ENCODE data around the gene FAM187B. TPM values are rescaled to one million over a fixed set of nuclear protein-coding genes. Genes with fewer than 3 reads are reported as not detected.
A peak's percentile ranks its signal among the peaks of the same experiment; 100 is the strongest.

The FAM187B gene
- total and polyA plus RNA-seq, 12 donors, result 0.06 to 0.48 (median 0.16) TPM; not detected in 8

DNA sequence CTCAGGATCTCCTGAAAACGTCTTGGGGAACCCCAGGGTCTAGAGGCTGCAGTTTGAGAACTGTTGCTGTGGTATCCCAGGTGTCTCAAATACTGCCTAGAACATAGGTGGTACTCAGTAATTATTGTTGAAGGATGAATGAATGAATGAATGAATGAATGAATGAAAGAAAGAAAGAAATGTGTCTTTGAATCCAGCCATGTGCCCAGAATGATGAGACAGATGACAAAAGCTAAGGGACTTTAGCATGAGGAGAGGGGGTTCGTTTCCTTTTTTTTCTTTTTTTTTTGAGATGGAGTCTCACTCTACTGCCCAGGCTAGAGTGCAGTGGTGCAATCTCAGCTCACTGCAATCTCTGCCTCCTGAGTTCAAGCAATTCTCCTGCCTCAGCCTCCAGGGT is 28.0 kb upstream of the FAM187B start:
- Histone ChIP-seq H3K36me3 (replicated peaks in 1 of 2) (no peaks in the 10 kb centered on the region), H3K4me1 (replicated peaks in 1 of 2) (peaks cover 0 to 19% of the 10 kb centered on the region in 2 donors), H3K4me3 (no peak overlapping the region), H3K27ac (no peak overlapping the region), H3K9me3 (replicated peaks in 1 of 3) (no peaks in the 10 kb centered on the region), H3K27me3 (no peaks in the 10 kb centered on the region)
- WGBS, 4 donors, result 51 to 68% (median 60%) methylated on average over 2 of the region's 2 CpGs
- intact Hi-C loops (cut with DNase I), result no loop called here
- no peak for DNase-seq
- no peak for TF ChIP-seq POLR2A (IDR thresholded peaks at IDR 0.05)
- TF ChIP-seq, protein P1, sequence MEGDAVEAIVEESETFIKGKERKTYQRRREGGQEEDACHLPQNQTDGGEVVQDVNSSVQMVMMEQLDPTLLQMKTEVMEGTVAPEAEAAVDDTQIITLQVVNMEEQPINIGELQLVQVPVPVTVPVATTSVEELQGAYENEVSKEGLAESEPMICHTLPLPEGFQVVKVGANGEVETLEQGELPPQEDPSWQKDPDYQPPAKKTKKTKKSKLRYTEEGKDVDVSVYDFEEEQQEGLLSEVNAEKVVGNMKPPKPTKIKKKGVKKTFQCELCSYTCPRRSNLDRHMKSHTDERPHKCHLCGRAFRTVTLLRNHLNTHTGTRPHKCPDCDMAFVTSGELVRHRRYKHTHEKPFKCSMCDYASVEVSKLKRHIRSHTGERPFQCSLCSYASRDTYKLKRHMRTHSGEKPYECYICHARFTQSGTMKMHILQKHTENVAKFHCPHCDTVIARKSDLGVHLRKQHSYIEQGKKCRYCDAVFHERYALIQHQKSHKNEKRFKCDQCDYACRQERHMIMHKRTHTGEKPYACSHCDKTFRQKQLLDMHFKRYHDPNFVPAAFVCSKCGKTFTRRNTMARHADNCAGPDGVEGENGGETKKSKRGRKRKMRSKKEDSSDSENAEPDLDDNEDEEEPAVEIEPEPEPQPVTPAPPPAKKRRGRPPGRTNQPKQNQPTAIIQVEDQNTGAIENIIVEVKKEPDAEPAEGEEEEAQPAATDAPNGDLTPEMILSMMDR (IDR thresholded peaks at IDR 0.05), result no peak

DNA sequence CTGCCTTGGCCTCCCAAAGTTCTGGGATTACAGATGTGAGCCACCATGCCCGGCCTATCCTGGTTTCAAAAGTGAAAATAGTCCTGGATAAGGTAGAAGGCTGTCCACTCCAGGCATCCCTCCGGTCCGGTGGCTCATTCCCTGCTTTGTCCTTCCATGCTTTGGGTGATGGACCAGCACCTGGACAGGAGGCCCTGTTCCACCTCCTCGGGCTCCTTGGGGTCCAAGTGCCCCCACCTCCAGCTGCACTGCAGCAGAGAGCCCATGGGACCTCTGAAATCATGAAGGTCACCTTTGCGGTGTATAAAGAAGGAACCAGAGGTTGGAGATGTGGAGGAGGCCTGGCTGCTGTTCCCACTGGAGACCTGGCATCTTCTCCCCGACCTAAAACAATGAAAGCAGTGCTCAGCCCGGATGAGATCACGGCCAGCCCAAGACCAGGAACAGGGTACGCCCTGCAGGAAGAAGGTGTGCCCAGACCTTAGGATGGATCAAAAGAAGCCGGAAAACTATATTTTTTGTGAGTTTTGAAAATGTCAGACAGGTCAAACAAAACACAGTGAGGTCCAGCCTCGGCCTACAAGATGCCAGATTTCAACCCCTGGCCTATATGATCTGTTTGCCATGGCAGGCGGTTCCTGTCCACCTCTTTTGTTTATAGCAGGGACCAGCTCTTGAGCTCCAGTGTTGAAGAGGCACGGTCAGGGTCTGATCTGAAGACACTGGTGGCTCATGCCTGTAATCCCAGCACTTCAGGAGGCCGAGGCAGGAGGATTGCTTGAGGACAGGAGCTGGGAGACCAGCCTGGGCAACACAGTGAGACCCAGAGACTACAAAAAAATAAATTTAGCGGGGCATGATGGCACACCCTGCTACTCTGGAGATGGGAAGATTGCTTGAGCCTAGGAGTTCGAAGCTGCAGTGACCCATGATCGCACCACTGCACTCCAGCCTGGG is 26.1 kb upstream of the FAM187B start:
- no peak overlapping the region for H3K4me3 ChIP-seq
- 85 to 90% (median 89%) methylated on average over 16 to 17 of the region's 17 CpGs for WGBS, 4 donors
- TF ChIP-seq, protein P1 (IDR thresholded peaks at IDR 0.05), result no peak
- TF ChIP-seq POLR2A (IDR thresholded peaks at IDR 0.05), result no peak
- H3K27ac ChIP-seq, result peak overlapping the region in 1 of 5 donors; percentile 46
- no peaks in the 10 kb centered on the region for H3K9me3 ChIP-seq (replicated peaks in 1 of 3)
- H3K36me3 ChIP-seq (replicated peaks in 1 of 2), result no peaks in the 10 kb centered on the region
- no peaks in the 10 kb centered on the region for H3K27me3 ChIP-seq
- peaks cover 5 to 19% of the 10 kb centered on the region in 2 donors for H3K4me1 ChIP-seq (replicated peaks in 1 of 2)
- intact Hi-C loops (cut with DNase I), result no loop called here
- peak in 3 of 7 donors; percentile 19 to 54 (median 39) for DNase-seq

DNA sequence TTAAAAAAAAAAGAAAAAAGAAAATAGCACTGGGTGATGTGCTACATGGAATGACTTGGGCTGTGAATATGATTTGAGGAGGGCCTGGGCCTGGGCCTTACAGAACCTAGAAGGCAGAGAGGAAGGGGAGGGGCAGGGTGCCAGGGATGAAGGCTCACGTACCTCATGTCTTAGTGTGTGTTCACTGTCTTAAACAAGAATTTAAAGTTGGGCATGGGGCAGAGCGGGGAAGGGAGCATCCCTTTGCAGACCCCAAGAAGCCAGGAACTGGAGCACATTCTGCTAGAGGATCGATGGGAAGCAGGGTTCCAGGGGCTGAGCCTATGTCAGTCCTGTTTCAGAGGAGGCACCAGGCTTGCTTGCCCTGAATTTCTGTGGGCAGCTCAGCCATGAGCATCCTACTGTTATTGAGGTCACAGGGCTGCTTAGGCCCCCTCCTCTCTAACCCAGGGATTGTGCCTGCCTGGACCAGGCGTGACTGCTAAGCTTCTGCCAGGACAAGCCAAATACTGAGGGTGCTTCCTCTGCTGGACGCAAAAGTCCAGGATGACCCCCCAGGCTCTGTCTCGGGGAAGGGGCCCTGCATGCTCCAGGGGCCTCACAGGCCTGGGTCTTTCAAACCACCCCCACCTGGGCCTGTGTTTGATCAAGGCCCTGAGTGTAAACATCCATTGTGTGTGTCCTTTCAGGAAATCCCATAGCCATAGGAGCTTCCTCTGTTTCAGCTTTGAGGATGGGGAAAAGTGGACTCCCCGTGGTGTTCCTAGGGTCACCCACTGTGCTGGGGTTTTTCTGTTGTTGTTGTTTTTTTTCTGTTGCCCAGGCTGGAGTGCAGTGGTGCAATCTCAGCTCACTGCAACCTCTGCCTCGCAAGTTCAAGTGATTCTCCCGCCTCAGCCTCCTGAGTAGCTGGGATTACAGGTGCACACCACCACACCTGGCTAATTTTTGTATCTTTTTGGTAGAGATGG is 25.1 kb upstream of the FAM187B start:
- Histone ChIP-seq H3K27me3 (peaks cover 6% of the 10 kb centered on the region), H3K4me3 (no peak overlapping the region), H3K27ac (no peak overlapping the region), H3K4me1 (replicated peaks in 1 of 2) (peaks cover 5 to 26% of the 10 kb centered on the region in 2 donors), H3K36me3 (replicated peaks in 1 of 2) (no peaks in the 10 kb centered on the region), H3K9me3 (replicated peaks in 1 of 3) (no peaks in the 10 kb centered on the region)
- intact Hi-C loops (cut with DNase I), result no loop called here
- peak in 2 of 7 donors; percentile 13 to 24 for DNase-seq
- TF ChIP-seq, protein P1 (IDR thresholded peaks at IDR 0.05), result no peak
- TF ChIP-seq POLR2A (IDR thresholded peaks at IDR 0.05), result no peak
- 86 to 89% (median 87%) methylated on average over 6 to 9 of the region's 9 CpGs for WGBS, 4 donors

DNA sequence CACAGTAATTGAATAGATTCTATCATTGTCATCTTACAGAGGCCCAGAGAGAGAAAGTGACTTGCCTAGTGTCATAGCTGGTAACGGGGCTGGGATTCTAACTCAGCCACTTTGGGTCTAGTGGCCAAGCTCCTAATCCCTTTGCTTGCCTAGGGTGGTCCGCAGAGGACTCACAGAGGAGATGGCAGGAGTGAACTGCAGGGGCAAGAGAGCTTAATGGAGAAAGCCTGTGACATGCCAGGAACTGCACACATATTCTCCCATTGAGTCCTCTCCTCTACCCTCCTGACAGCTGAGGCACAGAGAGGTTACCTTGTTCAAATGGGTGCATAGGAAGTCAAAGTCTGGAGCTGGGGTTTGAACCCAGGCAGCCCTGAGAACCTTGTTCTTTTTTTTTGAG is 22.9 kb upstream of the FAM187B start:
- WGBS, 4 donors, result 83 to 97% (median 90%) methylated on average over 2 of the region's 2 CpGs
- Histone ChIP-seq H3K4me1 (replicated peaks in 1 of 2) (peaks cover 5 to 33% of the 10 kb centered on the region in 2 donors), H3K27me3 (peaks cover 6% of the 10 kb centered on the region), H3K36me3 (replicated peaks in 1 of 2) (no peaks in the 10 kb centered on the region), H3K9me3 (replicated peaks in 1 of 3) (no peaks in the 10 kb centered on the region), H3K27ac (no peak overlapping the region), H3K4me3 (no peak overlapping the region)
- intact Hi-C loops (cut with DNase I), result no loop called here
- DNase-seq, result peak in 1 of 7 donors; percentile 15
- TF ChIP-seq, protein P1 (IDR thresholded peaks at IDR 0.05), result no peak
- TF ChIP-seq POLR2A (IDR thresholded peaks at IDR 0.05), result no peak
